ENCODE results near the gene ANGPT4.

ANGPT4 gene, protein sequence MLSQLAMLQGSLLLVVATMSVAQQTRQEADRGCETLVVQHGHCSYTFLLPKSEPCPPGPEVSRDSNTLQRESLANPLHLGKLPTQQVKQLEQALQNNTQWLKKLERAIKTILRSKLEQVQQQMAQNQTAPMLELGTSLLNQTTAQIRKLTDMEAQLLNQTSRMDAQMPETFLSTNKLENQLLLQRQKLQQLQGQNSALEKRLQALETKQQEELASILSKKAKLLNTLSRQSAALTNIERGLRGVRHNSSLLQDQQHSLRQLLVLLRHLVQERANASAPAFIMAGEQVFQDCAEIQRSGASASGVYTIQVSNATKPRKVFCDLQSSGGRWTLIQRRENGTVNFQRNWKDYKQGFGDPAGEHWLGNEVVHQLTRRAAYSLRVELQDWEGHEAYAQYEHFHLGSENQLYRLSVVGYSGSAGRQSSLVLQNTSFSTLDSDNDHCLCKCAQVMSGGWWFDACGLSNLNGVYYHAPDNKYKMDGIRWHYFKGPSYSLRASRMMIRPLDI

DNA sequence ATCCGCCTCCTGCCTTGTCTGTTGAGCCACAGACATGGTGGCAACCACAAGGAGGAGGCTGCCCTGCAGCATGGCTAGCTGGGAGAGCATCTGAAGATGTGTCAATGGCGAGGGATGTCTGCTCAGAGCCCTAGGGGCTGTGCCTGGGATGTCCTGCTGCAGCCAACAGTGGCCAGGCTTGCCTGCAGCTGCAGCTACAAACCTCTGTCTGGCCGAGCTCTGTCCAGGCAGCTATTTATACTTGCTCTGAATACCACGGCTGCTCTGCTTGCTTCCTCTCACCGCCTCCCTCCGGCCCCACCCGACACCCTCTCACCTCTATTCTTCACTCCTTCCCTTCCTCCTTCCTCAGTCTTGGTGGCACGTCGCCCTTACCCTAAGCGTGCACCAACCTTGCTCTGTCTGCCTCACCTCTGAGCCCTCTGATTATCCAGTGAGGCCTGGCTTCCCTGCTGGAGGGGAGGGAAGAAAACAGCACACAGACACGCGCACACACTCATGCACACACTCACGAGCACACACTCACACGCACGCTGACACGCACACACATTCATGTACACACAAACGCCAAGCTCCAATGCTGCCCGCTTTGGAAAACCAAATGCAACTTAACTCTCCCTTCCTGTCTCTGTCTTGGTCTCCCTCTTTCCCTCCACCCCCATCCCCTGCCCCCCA, at the start of gene ANGPT4:
Gene ANGPT4 (minus strand): TSS at position 210 of the 675 bp plus-strand sequence. CDS start 120 bp downstream, at position 90.
- H3K9me3 ChIP-seq (ENCODE audit: control insufficient read depth, insufficient read depth, low read depth, low read length) = no peaks in the 10 kb centered on the region
- H3K36me3 ChIP-seq (ENCODE audit: control insufficient read depth, insufficient read depth, low read length) = no peaks in the 10 kb centered on the region
- H3K27me3 ChIP-seq (ENCODE audit: control insufficient read depth, insufficient read depth, low read length) = no peaks in the 10 kb centered on the region
- no peak within 1 kb of the TSS for H3K27ac ChIP-seq (ENCODE audit: low read depth, low read length)
- H3K9ac ChIP-seq (ENCODE audit: low read length) = no peak within 1 kb of the TSS
- H3K4me1 ChIP-seq (ENCODE audit: control insufficient read depth, insufficient read depth, low read length) = peaks cover 15% of the 10 kb centered on the region
- no peak within 1 kb of the TSS for H3K4me3 ChIP-seq (ENCODE audit: low read depth, low read length)

DNA sequence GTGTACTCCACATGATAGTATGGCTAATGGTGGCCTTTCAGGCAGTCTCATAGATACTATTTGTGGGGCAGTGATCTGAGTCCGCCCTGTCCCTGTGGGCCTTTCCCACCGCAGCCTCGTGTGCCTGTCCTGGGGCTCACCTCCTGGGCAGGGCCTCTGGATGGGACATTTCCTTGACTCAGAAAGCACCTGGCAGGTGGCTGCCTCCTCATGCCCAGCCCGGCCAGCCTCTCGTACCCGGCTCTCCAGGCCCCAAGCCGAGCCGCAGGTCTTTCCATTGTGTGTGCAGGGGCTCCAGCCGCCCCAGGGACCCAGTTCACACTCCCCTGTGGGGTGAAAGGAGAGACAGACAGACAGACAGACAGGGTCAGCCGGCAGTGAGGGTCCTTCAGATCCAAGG, 47.7 kb upstream of the ANGPT4 start:
- Histone ChIP-seq H3K4me3 (ENCODE audit: low read depth, low read length) (no peak overlapping the region), H3K9me3 (ENCODE audit: control insufficient read depth, insufficient read depth, low read depth, low read length) (no peaks in the 10 kb centered on the region; the same call in 1 of the 2 replicates), H3K4me1 (ENCODE audit: control insufficient read depth, insufficient read depth, low read length) (no peaks in the 10 kb centered on the region), H3K9ac (ENCODE audit: low read length) (no peak overlapping the region), H3K36me3 (ENCODE audit: control insufficient read depth, insufficient read depth, low read length) (no peaks in the 10 kb centered on the region), H3K27me3 (ENCODE audit: control insufficient read depth, insufficient read depth, low read length) (no peaks in the 10 kb centered on the region), H3K27ac (ENCODE audit: low read depth, low read length) (no peak overlapping the region)

DNA sequence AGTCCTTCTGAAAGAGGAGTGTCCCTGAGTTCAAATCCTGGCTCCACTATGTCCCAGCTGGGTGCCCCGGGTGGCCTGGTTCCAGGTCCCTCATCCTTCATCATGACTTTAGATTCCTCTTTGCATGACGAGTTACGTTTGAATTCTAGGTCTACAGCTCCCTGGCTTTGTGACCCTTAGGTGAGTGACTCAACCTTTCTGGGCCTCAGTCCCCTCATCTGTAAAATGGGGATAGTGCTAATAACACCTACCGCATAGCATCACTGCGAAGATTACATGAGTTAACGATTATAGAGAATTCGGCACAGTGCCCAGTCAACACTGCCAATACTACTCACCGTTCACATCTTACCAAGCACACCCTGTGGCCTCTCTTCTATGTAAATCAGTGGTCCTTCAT, 46.5 kb upstream of the ANGPT4 start:
- H3K9me3 ChIP-seq (ENCODE audit: control insufficient read depth, insufficient read depth, low read depth, low read length) = no peaks in the 10 kb centered on the region
- no peaks in the 10 kb centered on the region for H3K36me3 ChIP-seq (ENCODE audit: control insufficient read depth, insufficient read depth, low read length)
- H3K27ac ChIP-seq (ENCODE audit: low read depth, low read length) = no peak overlapping the region
- no peaks in the 10 kb centered on the region for H3K27me3 ChIP-seq (ENCODE audit: control insufficient read depth, insufficient read depth, low read length)
- no peaks in the 10 kb centered on the region for H3K4me1 ChIP-seq (ENCODE audit: control insufficient read depth, insufficient read depth, low read length)
- no peak overlapping the region for H3K9ac ChIP-seq (ENCODE audit: low read length)
- no peak overlapping the region for H3K4me3 ChIP-seq (ENCODE audit: low read depth, low read length)

DNA sequence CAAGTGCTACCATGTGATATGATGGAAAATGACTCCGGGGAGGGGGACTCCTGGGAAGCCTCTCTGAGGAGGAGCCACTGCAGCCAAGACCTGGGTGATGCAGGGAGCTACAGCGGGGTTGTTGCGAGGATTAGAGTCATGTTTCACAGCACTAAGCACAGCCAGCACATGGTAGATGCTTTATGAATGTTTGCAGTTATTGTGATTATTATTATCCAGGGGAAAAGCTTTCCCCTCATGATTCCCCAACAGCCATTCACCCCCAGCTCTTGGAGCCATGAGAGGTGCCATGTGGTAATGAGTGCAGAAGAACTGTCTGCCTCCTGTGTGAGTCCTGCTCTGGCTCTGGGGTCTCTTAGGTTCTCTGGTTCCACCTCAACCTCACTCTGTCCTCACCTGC, 46.1 kb upstream of the ANGPT4 start:
- no peaks in the 10 kb centered on the region for H3K9me3 ChIP-seq (ENCODE audit: control insufficient read depth, insufficient read depth, low read depth, low read length)
- H3K27ac ChIP-seq (ENCODE audit: low read depth, low read length) = no peak overlapping the region
- no peaks in the 10 kb centered on the region for H3K36me3 ChIP-seq (ENCODE audit: control insufficient read depth, insufficient read depth, low read length)
- H3K27me3 ChIP-seq (ENCODE audit: control insufficient read depth, insufficient read depth, low read length) = no peaks in the 10 kb centered on the region
- H3K9ac ChIP-seq (ENCODE audit: low read length) = no peak overlapping the region
- no peaks in the 10 kb centered on the region for H3K4me1 ChIP-seq (ENCODE audit: control insufficient read depth, insufficient read depth, low read length)
- H3K4me3 ChIP-seq (ENCODE audit: low read depth, low read length) = no peak overlapping the region

DNA sequence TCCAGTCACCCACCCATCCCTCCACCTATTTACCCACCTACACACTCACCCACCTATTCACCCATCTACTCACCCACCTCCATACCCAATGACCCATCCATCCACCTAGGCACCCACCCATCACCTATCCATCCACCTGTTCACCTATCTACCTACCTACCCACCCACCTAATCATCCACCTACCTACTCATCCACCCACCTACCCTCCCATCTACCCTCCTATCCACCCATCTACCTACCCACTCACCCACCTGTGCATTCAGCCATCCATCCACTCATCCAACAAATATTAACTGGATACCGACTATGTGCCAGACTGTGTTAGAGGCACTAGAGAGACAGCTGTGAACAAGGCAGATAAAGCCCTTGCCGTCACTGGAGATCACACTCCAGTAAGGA, 45.6 kb upstream of the ANGPT4 start:
- Histone ChIP-seq H3K27me3 (ENCODE audit: control insufficient read depth, insufficient read depth, low read length) (no peaks in the 10 kb centered on the region), H3K9me3 (ENCODE audit: control insufficient read depth, insufficient read depth, low read depth, low read length) (no peaks in the 10 kb centered on the region), H3K4me3 (ENCODE audit: low read depth, low read length) (no peak overlapping the region), H3K4me1 (ENCODE audit: control insufficient read depth, insufficient read depth, low read length) (no peaks in the 10 kb centered on the region), H3K36me3 (ENCODE audit: control insufficient read depth, insufficient read depth, low read length) (no peaks in the 10 kb centered on the region), H3K27ac (ENCODE audit: low read depth, low read length) (no peak overlapping the region), H3K9ac (ENCODE audit: low read length) (no peak overlapping the region)

DNA sequence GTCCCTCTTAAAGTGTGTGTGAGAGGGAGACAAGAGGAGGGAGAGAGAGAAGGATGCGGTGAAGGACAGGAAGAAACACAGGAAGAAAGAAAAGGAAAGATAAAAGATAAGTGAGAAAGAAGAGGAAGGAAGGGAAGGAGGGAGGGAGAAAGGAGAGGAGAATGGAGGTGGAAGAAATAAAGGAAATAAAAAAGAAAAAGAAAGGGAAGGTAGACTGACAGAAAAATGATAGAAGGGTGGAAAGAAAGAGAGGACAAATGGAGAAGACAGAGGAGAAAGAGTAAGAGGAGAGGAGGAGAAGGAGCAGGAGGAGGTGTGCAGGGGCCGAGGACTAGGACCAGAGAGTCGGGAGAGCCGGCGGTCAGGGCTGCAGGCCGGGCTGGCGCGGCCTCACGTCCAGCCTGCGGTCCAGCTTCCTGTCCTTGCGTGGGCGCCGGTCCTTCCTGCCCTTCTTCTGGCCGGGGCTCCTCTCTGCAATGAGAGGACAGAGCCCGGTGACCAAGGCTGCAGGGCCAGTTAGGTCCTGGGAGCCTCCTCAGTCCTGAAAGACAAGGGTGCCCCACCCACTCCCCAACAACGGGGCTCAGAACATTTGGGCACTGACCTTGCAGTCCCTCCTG, 44.0 kb upstream of the ANGPT4 start:
- Histone ChIP-seq H3K27me3 (ENCODE audit: control insufficient read depth, insufficient read depth, low read length) (no peaks in the 10 kb centered on the region), H3K4me3 (ENCODE audit: low read depth, low read length) (no peak overlapping the region), H3K36me3 (ENCODE audit: control insufficient read depth, insufficient read depth, low read length) (no peaks in the 10 kb centered on the region), H3K9me3 (ENCODE audit: control insufficient read depth, insufficient read depth, low read depth, low read length) (no peaks in the 10 kb centered on the region), H3K27ac (ENCODE audit: low read depth, low read length) (no peak overlapping the region), H3K9ac (ENCODE audit: low read length) (no peak overlapping the region), H3K4me1 (ENCODE audit: control insufficient read depth, insufficient read depth, low read length) (peaks cover 6% of the 10 kb centered on the region; the same call in 1 of the 2 replicates)

DNA sequence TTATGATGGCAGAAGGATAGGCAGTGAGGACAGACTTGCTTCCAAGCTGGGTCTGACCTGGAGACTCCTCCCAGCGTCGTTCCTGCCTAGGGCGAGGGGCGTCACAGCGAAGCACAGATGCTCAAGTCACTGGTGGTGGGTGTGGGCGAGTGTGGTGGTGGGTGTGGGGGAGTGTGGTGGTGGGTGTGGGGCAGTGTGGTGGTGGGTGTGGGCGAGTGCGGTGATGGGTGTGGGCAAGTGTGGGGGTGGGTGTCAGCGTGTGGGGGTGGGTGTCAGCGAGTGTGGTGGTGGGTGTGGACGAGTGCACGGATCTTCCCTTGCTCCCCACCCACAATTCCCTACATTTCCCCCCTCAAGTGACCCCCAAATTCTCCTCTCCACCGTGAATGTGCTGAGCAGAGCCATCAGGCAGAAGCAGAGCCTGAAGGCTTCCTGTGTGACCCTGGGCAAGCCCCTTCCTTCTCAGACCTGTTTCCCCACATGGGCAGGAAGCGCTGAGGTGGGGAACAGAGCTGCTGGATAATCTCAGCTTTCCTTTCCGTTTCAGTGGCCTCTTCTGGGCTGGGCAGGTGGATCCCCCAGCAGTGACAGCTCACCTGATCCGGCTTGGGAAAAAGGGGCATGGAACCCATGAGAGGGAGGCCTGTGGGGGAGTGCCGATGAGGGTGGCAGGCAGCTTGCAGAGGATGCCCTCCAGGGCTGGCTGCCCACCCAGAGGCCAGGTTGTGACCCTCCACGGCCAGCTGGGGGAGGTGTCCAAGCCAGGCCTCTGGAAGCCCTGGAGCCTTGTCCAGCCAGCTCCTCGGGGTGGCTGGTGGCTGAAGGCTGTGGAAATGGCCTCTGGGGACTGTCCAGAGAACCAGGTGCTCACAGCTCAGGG, 43.0 kb upstream of the ANGPT4 start:
- peaks cover 8% of the 10 kb centered on the region; the same call in 1 of the 2 replicates for H3K4me1 ChIP-seq (ENCODE audit: control insufficient read depth, insufficient read depth, low read length)
- no peak overlapping the region for H3K9ac ChIP-seq (ENCODE audit: low read length)
- H3K4me3 ChIP-seq (ENCODE audit: low read depth, low read length) = no peak overlapping the region
- H3K9me3 ChIP-seq (ENCODE audit: control insufficient read depth, insufficient read depth, low read depth, low read length) = no peaks in the 10 kb centered on the region
- H3K27me3 ChIP-seq (ENCODE audit: control insufficient read depth, insufficient read depth, low read length) = no peaks in the 10 kb centered on the region
- no peaks in the 10 kb centered on the region for H3K36me3 ChIP-seq (ENCODE audit: control insufficient read depth, insufficient read depth, low read length)
- no peak overlapping the region for H3K27ac ChIP-seq (ENCODE audit: low read depth, low read length)

DNA sequence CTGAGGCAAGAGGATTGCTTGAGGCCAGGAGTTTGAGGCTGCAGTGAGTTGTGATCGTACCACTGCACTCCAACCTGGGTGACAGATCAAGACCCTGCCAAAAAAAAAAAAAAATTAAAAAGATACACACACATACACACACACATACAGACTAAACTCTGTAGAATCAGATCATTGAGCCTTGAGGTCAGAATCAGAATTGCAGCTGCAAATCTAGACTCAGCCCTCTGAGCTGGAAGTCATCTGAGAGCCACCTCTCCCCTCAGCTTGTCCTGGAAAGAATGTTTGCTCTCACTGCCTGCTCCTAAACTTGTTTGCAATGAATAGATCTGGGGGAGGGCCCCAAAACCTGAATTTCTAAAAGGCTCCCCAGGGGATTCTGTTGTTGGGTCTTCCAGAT, 41.4 kb upstream of the ANGPT4 start:
- H3K27me3 ChIP-seq (ENCODE audit: control insufficient read depth, insufficient read depth, low read length) = no peaks in the 10 kb centered on the region

DNA sequence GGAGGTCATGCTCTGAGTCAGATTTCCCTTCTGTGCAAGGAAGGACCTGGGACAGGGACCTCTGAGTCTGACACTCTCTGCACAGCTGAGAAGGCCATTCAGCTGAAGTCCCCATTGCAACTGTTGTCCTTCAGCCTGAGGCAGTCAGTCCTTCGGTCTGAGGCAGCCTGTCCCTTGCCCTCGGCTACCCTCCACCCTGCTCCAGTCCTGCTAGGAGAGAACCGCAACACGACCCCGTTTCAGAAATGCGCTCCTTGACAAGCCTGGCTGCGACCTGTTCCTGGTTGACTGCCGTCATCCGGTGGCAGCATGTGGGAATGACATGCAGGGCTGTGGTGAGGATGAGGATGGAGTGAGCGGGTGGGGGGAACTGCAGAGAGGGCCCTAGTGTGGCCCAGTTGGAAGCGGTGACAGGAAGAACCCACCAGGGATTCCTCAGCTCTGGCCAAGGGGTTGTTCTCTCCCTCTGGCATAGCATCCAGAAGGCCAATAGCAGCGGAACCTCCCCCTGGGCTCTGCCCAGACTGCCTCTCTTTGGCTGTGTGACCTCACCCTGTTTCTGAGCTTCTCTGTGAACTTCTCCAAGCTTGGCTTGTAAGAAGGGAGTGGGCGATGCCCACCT, 40.3 kb upstream of the ANGPT4 start:
- no peaks in the 10 kb centered on the region for H3K36me3 ChIP-seq (ENCODE audit: control insufficient read depth, insufficient read depth, low read length)
- no peaks in the 10 kb centered on the region for H3K27me3 ChIP-seq (ENCODE audit: control insufficient read depth, insufficient read depth, low read length)
- peaks cover 8% of the 10 kb centered on the region; the same call in 1 of the 2 replicates for H3K4me1 ChIP-seq (ENCODE audit: control insufficient read depth, insufficient read depth, low read length)
- H3K9me3 ChIP-seq (ENCODE audit: control insufficient read depth, insufficient read depth, low read depth, low read length) = no peaks in the 10 kb centered on the region
- no peak overlapping the region for H3K9ac ChIP-seq (ENCODE audit: low read length)
- H3K27ac ChIP-seq (ENCODE audit: low read depth, low read length) = no peak overlapping the region
- no peak overlapping the region for H3K4me3 ChIP-seq (ENCODE audit: low read depth, low read length)

More for the DNA sequence above, 41.4 kb upstream of the ANGPT4 start:
- Histone ChIP-seq H3K27ac (ENCODE audit: low read depth, low read length) (no peak overlapping the region), H3K9me3 (ENCODE audit: control insufficient read depth, insufficient read depth, low read depth, low read length) (no peaks in the 10 kb centered on the region), H3K36me3 (ENCODE audit: control insufficient read depth, insufficient read depth, low read length) (no peaks in the 10 kb centered on the region), H3K4me1 (ENCODE audit: control insufficient read depth, insufficient read depth, low read length) (peaks cover 8% of the 10 kb centered on the region; the same call in 1 of the 2 replicates), H3K4me3 (ENCODE audit: low read depth, low read length) (no peak overlapping the region), H3K9ac (ENCODE audit: low read length) (no peak overlapping the region)

DNA sequence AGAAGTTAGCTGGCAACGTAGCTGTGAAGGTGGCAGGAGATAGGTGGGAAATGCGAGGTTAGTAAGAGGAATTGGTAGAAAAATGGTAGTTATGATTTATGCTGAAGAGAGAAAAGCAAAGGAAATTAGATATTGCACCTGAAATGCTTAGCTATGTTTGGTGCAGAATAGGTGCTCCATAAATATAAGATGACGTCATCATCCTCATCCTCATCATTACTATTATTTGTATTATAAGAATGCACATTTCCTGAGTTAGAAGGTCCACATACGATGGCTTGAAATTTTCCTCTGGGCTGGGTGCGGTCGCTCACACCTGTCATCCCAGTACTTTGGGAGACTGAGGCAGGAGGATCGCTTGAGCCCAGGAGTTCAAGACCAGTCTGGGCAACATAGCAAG, 39.5 kb upstream of the ANGPT4 start:
- Histone ChIP-seq H3K9ac (ENCODE audit: low read length) (no peak overlapping the region), H3K9me3 (ENCODE audit: control insufficient read depth, insufficient read depth, low read depth, low read length) (no peaks in the 10 kb centered on the region), H3K27me3 (ENCODE audit: control insufficient read depth, insufficient read depth, low read length) (no peaks in the 10 kb centered on the region), H3K4me3 (ENCODE audit: low read depth, low read length) (no peak overlapping the region), H3K4me1 (ENCODE audit: control insufficient read depth, insufficient read depth, low read length) (peaks cover 8% of the 10 kb centered on the region; the same call in 1 of the 2 replicates), H3K36me3 (ENCODE audit: control insufficient read depth, insufficient read depth, low read length) (no peaks in the 10 kb centered on the region), H3K27ac (ENCODE audit: low read depth, low read length) (no peak overlapping the region)

All from HUES6 (cell line).